Adrenal gland (tissue), 12 donors: ENCODE results near the gene GABPA. TPM values are rescaled to one million over a fixed set of nuclear protein-coding genes. Genes with fewer than 3 reads are reported as not detected.
"Not testable (repeated sequence)": the region's sequence is repeated elsewhere in the genome, so short reads cannot be mapped to it uniquely, and the experiment has no call there.

Source experiments
- DNase-seq, 7 donors: peaks; one replicate each; pipeline ENCODE4 v3.0.0-alpha.2; 2019 to 2020
- H3K27ac ChIP-seq, 5 donors: fragments of 200-600 bp; sonication (generic) in 4 of 5; 1 replicate in 3 of 5; 2 replicates in 2 of 5; pipeline versions ENCODE4 v1.5.1 to v1.8.0; 2016 to 2020; ENCODE audit warnings: mild to moderate bottlenecking in 1 of 5
- H3K27me3 ChIP-seq: fragments of 200-600 bp; 2 replicates; pipeline ENCODE4 v1.8.0; 2021
- H3K36me3 ChIP-seq, 2 donors: fragments of 200-600 bp; replicated peaks in 1 of 2; 1 replicate in 1 of 2; 2 replicates in 1 of 2; pipeline versions ENCODE4 v1.5.1 to v1.8.0; 2018 to 2022
- H3K4me1 ChIP-seq, 2 donors: fragments of 200-600 bp; replicated peaks in 1 of 2; 1 replicate in 1 of 2; 2 replicates in 1 of 2; pipeline versions ENCODE4 v1.5.1 to v1.8.0; 2018 to 2021
- H3K4me3 ChIP-seq, 4 donors: fragments of 200-600 bp; sonication (generic) in 3 of 4; one replicate each; pipeline ENCODE4 v1.5.1; 2016 to 2018
- H3K9me3 ChIP-seq, 3 donors: fragments of 200-600 bp; sonication (generic) in 1 of 3; replicated peaks in 1 of 3; 1 replicate in 2 of 3; 2 replicates in 1 of 3; pipeline versions ENCODE4 v1.5.1 to v1.8.0; 2016 to 2021
- CTCF ChIP-seq, 6 experiments: fragments of 450-650 bp in 4 of 6; fragments of 200-600 bp in 2 of 6; sonication (generic) in 1 of 6; IDR thresholded peaks; 1 replicate in 5 of 6; 2 replicates in 1 of 6; pipeline versions ENCODE4 v1.5.1 to v1.8.0; 2016 to 2021; ENCODE audit warnings: antibody characterized with exemption in 6 of 6, mild to moderate bottlenecking in 2 of 6, moderate library complexity in 1 of 6
- POLR2A ChIP-seq, 2 donors: fragments of 450-650 bp; IDR thresholded peaks; one replicate each; pipeline ENCODE4 v1.6.1; 2017; ENCODE audit warnings: antibody characterized with exemption in 2 of 2, mild to moderate bottlenecking in 2 of 2, moderate library complexity in 1 of 2
- WGBS, 4 donors: extraction: QIAGEN DNeasy Blood & Tissue Kit in 2 of 4; methylation state at CpG; one replicate each; pipeline versions ENCODE4 v1.1.5 to v1.1.7; 2013 to 2017; 5-methylcytosine and 5-hydroxymethylcytosine counted together
- intact Hi-C, 2 donors: fragments of 100-400 bp; cut with DNase I; formaldehyde crosslinking; loops; one replicate each; pipeline versions ENCODE4 v1.14.1 to v1.15.0; 2022 to 2023
- polyA plus RNA-seq, 3 donors: library from polyadenylated mRNA; stranded (reverse); fragments of 200-250 nt in 2 of 3; fragments of 350-450 nt in 1 of 3; fragmentation: Illumina TruSeq in 1 of 3; extraction: RNeasy Lipid Tissue Mini Kit (QIAGEN cat#74804) in 1 of 3; gene quantifications; one replicate each; pipeline ENCODE4 v1.2.3, GENCODE V29; 2013 to 2014
- total RNA-seq, 9 donors: library from RNA; depleted of rRNA in 4 of 9; stranded (reverse); fragments of >200 nt in 4 of 9; fragments of 120-200 nt in 1 of 9; fragmentation: NEBNext Ultra II Directional in 1 of 9; extraction: Animal tissue kit (Norgen Biotek cat#: 25700) in 1 of 9; gene quantifications; one replicate each; pipeline versions ENCODE4 v1.1.0 to v1.2.4, GENCODE V29; 2013 to 2023
- donor health status: healthy with polysubstance abuse.
- donor health status: Bipolar disorder and iron deficiency.
- donor health status: DM: yes; HTN: yes; CAD: no.
- donor health status: DM: no; HTN: no; CAD: no.
- donor health status: DM: no; HTN: no; CAD: no.
- donor health status: DM: yes; HTN: yes; CAD: no.

Gene GABPA
- total and polyA plus RNA-seq, 12 donors: 7.2 to 33.0 (median 20.7) TPM

GRCh38 chr21:25708467-25709065, 26.2 kb upstream of the GABPA start:
- no peaks in the 10 kb centered on the region for H3K27me3 ChIP-seq
- DNase-seq: peak; percentile 24 to 78 (median 51)
- intact Hi-C loops: loop anchor here in 1 of 2 donors (5.0 kb wide), 1 partner anchor 101 kb away; the partner anchor contains the start of gene MRPL39
- no peak overlapping the region for H3K4me3 ChIP-seq
- H3K36me3 ChIP-seq: peaks cover 4 to 11% of the 10 kb centered on the region in 2 donors
- H3K27ac ChIP-seq: no peak overlapping the region
- no peaks in the 10 kb centered on the region for H3K9me3 ChIP-seq
- peak; percentile 76 to 92 (median 84) for TF ChIP-seq CTCF (IDR thresholded peaks at IDR 0.05)
- TF ChIP-seq POLR2A (IDR thresholded peaks at IDR 0.05): no peak
- WGBS, 4 donors: 48 to 58% (median 56%) methylated on average over 7 of the region's 7 CpGs
- H3K4me1 ChIP-seq: no peaks in the 10 kb centered on the region

GRCh38 chr21:25709684-25710265, 25.0 kb upstream of the GABPA start:
- intact Hi-C loops: loop anchor here in 1 of 2 donors (5.0 kb wide), 1 partner anchor 102 kb away; the partner anchor contains the start of gene MRPL39
- Histone ChIP-seq H3K9me3 (no peaks in the 10 kb centered on the region), H3K36me3 (peaks cover 0 to 11% of the 10 kb centered on the region in 2 donors), H3K4me1 (no peaks in the 10 kb centered on the region), H3K27ac (no peak overlapping the region), H3K4me3 (no peak overlapping the region), H3K27me3 (no peaks in the 10 kb centered on the region)
- WGBS, 4 donors: 78 to 85% (median 81%) methylated on average over 5 of the region's 5 CpGs
- TF ChIP-seq POLR2A (IDR thresholded peaks at IDR 0.05) (no peak), CTCF (IDR thresholded peaks at IDR 0.05) (no peak)
- no peak for DNase-seq

- intact Hi-C loops: no loop called here
- WGBS, 4 donors: 91 to 94% (median 93%) methylated on average over 5 of the region's 5 CpGs
- H3K27me3 ChIP-seq: no peaks in the 10 kb centered on the region
- H3K4me3 ChIP-seq: no peak overlapping the region
- no peaks in the 10 kb centered on the region for H3K9me3 ChIP-seq
- H3K4me1 ChIP-seq: no peaks in the 10 kb centered on the region
- no peak for TF ChIP-seq CTCF (IDR thresholded peaks at IDR 0.05)
- no peak for TF ChIP-seq POLR2A (IDR thresholded peaks at IDR 0.05)
- no peak for DNase-seq
- H3K36me3 ChIP-seq: peaks cover 0 to 11% of the 10 kb centered on the region in 2 donors
- no peak overlapping the region for H3K27ac ChIP-seq
Measured at GRCh38 chr21:25710550-25710949, 24.2 kb upstream of the GABPA start.

GRCh38 chr21:25714066-25714465, 20.7 kb upstream of the GABPA start:
- H3K4me3 ChIP-seq, H3K9me3 ChIP-seq, H3K4me1 ChIP-seq, intact Hi-C loops, DNase-seq, H3K27ac ChIP-seq, H3K27me3 ChIP-seq: not testable (repeated sequence)
- 96 to 100% (median 97%) methylated on average over 10 of the region's 10 CpGs for WGBS, 4 donors
- peaks cover 0 to 15% of the 10 kb centered on the region in 2 donors for H3K36me3 ChIP-seq
